Body of pancreas (tissue), 4 donors: ENCODE results near the gene MYB. TPM values are rescaled to one million over a fixed set of nuclear protein-coding genes. Genes with fewer than 3 reads are reported as not detected.

Experiments
- ATAC-seq: fragments of 150-250 bp; one replicate; pipeline ENCODE4 v1.9.1; 2016
- DNase-seq, 4 donors: peaks; one replicate each; pipeline ENCODE4 v3.0.0-alpha.2; 2019
- H3K27ac ChIP-seq, 4 donors: fragments of 200-600 bp; sonication (generic); 1 replicate in 3 of 4; 2 replicates in 1 of 4; pipeline versions ENCODE4 v1.5.1 to v1.6.1; 2016 to 2019; ENCODE audit warnings: mild to moderate bottlenecking in 1 of 4, mixed read lengths in 1 of 4, moderate library complexity in 1 of 4
- H3K27me3 ChIP-seq, 2 donors: fragments of 200-600 bp; sonication (generic); one replicate each; pipeline ENCODE4 v1.6.0; 2016; ENCODE audit warnings: mild to moderate bottlenecking in 1 of 2
- H3K36me3 ChIP-seq, 2 donors: fragments of 200-600 bp; sonication (generic); replicated peaks in 1 of 2; 2 replicates each; pipeline ENCODE4 v1.5.1; 2016; ENCODE audit warnings: low read depth in 2 of 2; ENCODE audit not compliant: insufficient read depth in 1 of 2
- H3K4me1 ChIP-seq: fragments of 200-600 bp; sonication (generic); one replicate; pipeline ENCODE4 v1.6.0; 2016
- H3K4me3 ChIP-seq, 2 donors: fragments of 200-600 bp; sonication (generic); 1 replicate in 1 of 2; 2 replicates in 1 of 2; pipeline ENCODE4 v1.5.1; 2016 to 2019
- H3K9me3 ChIP-seq, 3 donors: fragments of 200-600 bp; sonication (generic); 1 replicate in 2 of 3; 2 replicates in 1 of 3; pipeline ENCODE4 v1.5.1; 2016
- CTCF ChIP-seq, 7 experiments: fragments of 450-650 bp in 4 of 7; fragments of 200-600 bp in 3 of 7; sonication (generic) in 3 of 7; IDR thresholded peaks; one replicate each; pipeline ENCODE4 v1.5.1; 2016 to 2019; ENCODE audit warnings: antibody characterized with exemption in 7 of 7
- POLR2A ChIP-seq, 3 donors: fragments of 450-650 bp; IDR thresholded peaks; one replicate each; pipeline ENCODE4 v1.6.1; 2016; ENCODE audit warnings: antibody characterized with exemption in 3 of 3, mild to moderate bottlenecking in 2 of 3
- WGBS, 2 donors: methylation state at CpG; one replicate each; pipeline ENCODE4 v1.1.5; 2017; 5-methylcytosine and 5-hydroxymethylcytosine counted together
- intact Hi-C: fragments of 100-400 bp; cut with DNase I; formaldehyde crosslinking; loops from one replicate; pipeline ENCODE4 v1.15.1; 2023
- total RNA-seq, 2 donors: library from RNA; depleted of rRNA; stranded (reverse); fragments of >200 nt; gene quantifications; one replicate each; pipeline ENCODE4 v1.1.0, GENCODE V29; 2016

Gene MYB
- total RNA-seq, 2 donors from 2014 or later = not detected

DNA sequence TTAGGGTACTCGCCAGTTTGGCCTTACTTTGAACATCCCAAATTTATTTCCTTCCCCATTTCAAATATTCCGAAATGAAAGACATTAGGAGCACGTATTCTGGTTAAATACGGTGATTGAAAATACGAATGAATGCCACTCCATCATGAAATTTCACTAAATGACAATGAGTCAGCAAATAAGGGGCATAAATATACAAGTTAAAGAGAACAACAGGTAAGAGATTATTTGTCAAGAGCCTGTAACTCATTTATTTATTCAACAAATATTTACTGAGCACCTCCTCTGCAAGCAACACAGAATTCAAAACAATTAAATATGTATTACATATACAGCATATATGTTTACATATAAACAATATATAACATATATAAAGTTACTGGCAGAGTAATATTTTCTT, 44.8 kb downstream of the MYB start:
- H3K9me3 ChIP-seq = no peaks in the 10 kb centered on the region
- H3K27me3 ChIP-seq = no peaks in the 10 kb centered on the region
- intact Hi-C loops = no loop called here
- no peaks in the 10 kb centered on the region for H3K36me3 ChIP-seq
- 83 to 92% methylated on average over 5 of the region's 5 CpGs for WGBS, 2 donors
- H3K4me3 ChIP-seq = no peak overlapping the region
- TF ChIP-seq POLR2A (IDR thresholded peaks at IDR 0.05) (no peak), CTCF (IDR thresholded peaks at IDR 0.05) (no peak)
- no peak for ATAC-seq
- no peaks in the 10 kb centered on the region for H3K4me1 ChIP-seq
- no peak overlapping the region for H3K27ac ChIP-seq
- no peak for DNase-seq

GRCh38 chr6:135226537-135226936, 45.4 kb downstream of the MYB start:
- no peaks in the 10 kb centered on the region for H3K4me1 ChIP-seq
- no peak overlapping the region for H3K4me3 ChIP-seq
- 72 to 77% methylated on average over 1 of the region's 1 CpG for WGBS, 2 donors
- intact Hi-C loops = no loop called here
- no peaks in the 10 kb centered on the region for H3K36me3 ChIP-seq
- H3K27ac ChIP-seq = no peak overlapping the region
- TF ChIP-seq CTCF (IDR thresholded peaks at IDR 0.05) (no peak), POLR2A (IDR thresholded peaks at IDR 0.05) (no peak)
- ATAC-seq (no peak), DNase-seq (no peak)
- no peaks in the 10 kb centered on the region for H3K27me3 ChIP-seq
- H3K9me3 ChIP-seq = no peaks in the 10 kb centered on the region

GRCh38 chr6:135227349-135227748, 46.2 kb downstream of the MYB start:
- no peaks in the 10 kb centered on the region for H3K9me3 ChIP-seq
- 81 to 88% methylated on average over 2 of the region's 2 CpGs for WGBS, 2 donors
- intact Hi-C loops = no loop called here
- H3K27ac ChIP-seq = no peak overlapping the region
- H3K36me3 ChIP-seq = no peaks in the 10 kb centered on the region
- H3K27me3 ChIP-seq = no peaks in the 10 kb centered on the region
- no peak for DNase-seq
- no peak overlapping the region for H3K4me3 ChIP-seq
- no peak for TF ChIP-seq CTCF (IDR thresholded peaks at IDR 0.05)
- TF ChIP-seq POLR2A (IDR thresholded peaks at IDR 0.05) = no peak
- no peaks in the 10 kb centered on the region for H3K4me1 ChIP-seq
- ATAC-seq = no peak

DNA sequence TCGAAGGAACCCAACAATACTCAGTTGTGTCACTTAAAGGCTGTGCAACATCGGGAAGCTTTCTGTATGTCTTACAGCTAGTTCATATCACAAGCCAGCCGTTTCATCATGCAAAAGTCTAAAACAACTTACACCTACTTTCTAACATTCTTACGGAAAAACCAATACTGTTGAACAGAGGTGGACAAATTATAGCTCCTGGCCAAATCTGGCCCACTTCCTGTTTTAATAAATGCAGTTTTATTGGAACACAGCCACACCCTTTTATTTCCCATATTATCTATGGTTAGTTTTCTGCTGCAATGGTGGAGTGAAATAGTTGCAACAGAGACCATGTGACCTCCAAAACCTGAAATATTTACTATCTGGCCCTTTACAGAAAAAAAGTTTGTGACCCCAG, 46.6 kb downstream of the MYB start:
- intact Hi-C loops = no loop called here
- Histone ChIP-seq H3K9me3 (no peaks in the 10 kb centered on the region), H3K27ac (no peak overlapping the region), H3K27me3 (no peaks in the 10 kb centered on the region), H3K4me1 (no peaks in the 10 kb centered on the region), H3K4me3 (no peak overlapping the region), H3K36me3 (no peaks in the 10 kb centered on the region)
- no peak for DNase-seq
- TF ChIP-seq POLR2A (IDR thresholded peaks at IDR 0.05) (no peak), CTCF (IDR thresholded peaks at IDR 0.05) (no peak)
- no peak for ATAC-seq
- WGBS, 2 donors = 90 to 91% methylated on average over 4 of the region's 4 CpGs

GRCh38 chr6:135228486-135228885, 47.4 kb downstream of the MYB start:
- no peak overlapping the region for H3K4me3 ChIP-seq
- ATAC-seq = no peak
- TF ChIP-seq CTCF (IDR thresholded peaks at IDR 0.05) = no peak
- no peak for TF ChIP-seq POLR2A (IDR thresholded peaks at IDR 0.05)
- no peaks in the 10 kb centered on the region for H3K4me1 ChIP-seq
- DNase-seq = no peak
- intact Hi-C loops = no loop called here
- no peaks in the 10 kb centered on the region for H3K9me3 ChIP-seq
- WGBS, 2 donors = 89 to 94% methylated on average over 6 of the region's 6 CpGs
- H3K27ac ChIP-seq = no peak overlapping the region
- H3K27me3 ChIP-seq = no peaks in the 10 kb centered on the region
- no peaks in the 10 kb centered on the region for H3K36me3 ChIP-seq
